WTC11 (cell line): ENCODE results near the gene OPCML. TPM values are rescaled to one million over a fixed set of nuclear protein-coding genes. Genes with fewer than 3 reads are reported as not detected.
A peak's percentile ranks its signal among the peaks of the same experiment; 100 is the strongest.

Experiments
- ATAC-seq: fragments of 200-7000 bp; cut with Tn5 transposase; 2 replicates; pipeline ENCODE4 v1.10.0; 2021; ENCODE audit warnings: mild to moderate bottlenecking, moderate library complexity
- CTCF ChIA-PET: fragments of 300-600 bp; sonication (Branson Sonifier 250); formaldehyde crosslinking; loops from one replicate; lab custom pipeline; 2021; ENCODE audit warnings: antibody characterized with exemption; lab: Charles Lee
- POLR2A ChIA-PET: fragments of 350-600 bp; sonication (Branson Sonifier 250); formaldehyde crosslinking; loops from one replicate; lab custom pipeline; 2021; ENCODE audit warnings: antibody characterized with exemption; lab: Charles Lee
- DNase-seq: peaks from one replicate; pipeline ENCODE4 v3.0.0; 2021; ENCODE audit warnings: low spot score
- H3K27ac Mint-ChIP-seq: 2 replicates; pipeline ENCODE4 v1.8.0; 2021; ENCODE audit warnings: mixed read lengths
- H3K27me3 Mint-ChIP-seq: 2 replicates; pipeline ENCODE4 v1.8.0; 2021; ENCODE audit warnings: low read depth, mild to moderate bottlenecking, moderate library complexity, mixed read lengths
- H3K36me3 Mint-ChIP-seq: 2 replicates; pipeline ENCODE4 v1.8.0; 2021; ENCODE audit warnings: mixed read lengths
- H3K4me1 Mint-ChIP-seq: 2 replicates; pipeline ENCODE4 v1.8.0; 2022; ENCODE audit warnings: mixed read lengths
- H3K4me3 Mint-ChIP-seq: 2 replicates; pipeline ENCODE4 v1.8.0; 2021; ENCODE audit warnings: mild to moderate bottlenecking, moderate library complexity, mixed read lengths
- H3K9me3 Mint-ChIP-seq: 2 replicates; pipeline ENCODE4 v1.8.0; 2021; ENCODE audit warnings: mixed read lengths
- CTCF ChIP-seq: fragments of 200-600 bp; IDR thresholded peaks from 2 replicates; pipeline ENCODE4 v1.8.0; 2022; ENCODE audit warnings: antibody characterized with exemption
- ERG ChIP-seq: fragments of 250-450 bp; sonication (Bioruptor Pico); IDR thresholded peaks from 2 replicates; pipeline ENCODE4 v1.8.0; 2021; ENCODE audit warnings: mild to moderate bottlenecking
- ESRRA ChIP-seq: sonication (generic); formaldehyde crosslinking; IDR thresholded peaks from 2 replicates; pipeline ENCODE4 v1.8.1; 2022; ENCODE audit warnings: mild to moderate bottlenecking, missing genetic modification reagents, borderline replicate concordance
- ETV6 ChIP-seq: sonication (generic); formaldehyde crosslinking; IDR thresholded peaks from 2 replicates; pipeline ENCODE4 v1.8.1; 2022; ENCODE audit warnings: mild to moderate bottlenecking, missing genetic modification reagents
- FOXP1 ChIP-seq: sonication (generic); formaldehyde crosslinking; IDR thresholded peaks from 2 replicates; pipeline ENCODE4 v1.8.0; 2022; ENCODE audit warnings: missing genetic modification reagents, mild to moderate bottlenecking, moderate library complexity, borderline replicate concordance
- GTF2I ChIP-seq: fragments of 250-450 bp; sonication (Bioruptor Pico); conservative IDR thresholded peaks from 2 replicates; pipeline ENCODE4 v1.4.0; 2021; ENCODE audit warnings: mild to moderate bottlenecking
- KAT7 ChIP-seq: sonication (generic); formaldehyde crosslinking; IDR thresholded peaks from 2 replicates; pipeline ENCODE4 v1.8.1; 2023; ENCODE audit warnings: missing genetic modification reagents, mild to moderate bottlenecking, borderline replicate concordance
- MXD4 ChIP-seq: fragments of 250-450 bp; sonication (Bioruptor Pico); IDR thresholded peaks from 2 replicates; pipeline ENCODE4 v1.8.0; 2021; ENCODE audit warnings: mild to moderate bottlenecking, moderate library complexity, borderline replicate concordance
- SP1 ChIP-seq: sonication (generic); formaldehyde crosslinking; conservative IDR thresholded peaks from 2 replicates; pipeline ENCODE4 v1.8.1; 2022; ENCODE audit warnings: missing genetic modification reagents
- TEAD4 ChIP-seq: sonication (generic); formaldehyde crosslinking; IDR thresholded peaks from 2 replicates; pipeline ENCODE4 v1.8.0; 2022; ENCODE audit warnings: mild to moderate bottlenecking, missing genetic modification reagents
- ZNF281 ChIP-seq: sonication (generic); formaldehyde crosslinking; IDR thresholded peaks from 2 replicates; pipeline ENCODE4 v1.8.0; 2023; ENCODE audit warnings: mild to moderate bottlenecking, missing genetic modification reagents
- ZNF317 ChIP-seq: sonication (generic); formaldehyde crosslinking; IDR thresholded peaks from 2 replicates; pipeline ENCODE4 v1.8.1; 2023; ENCODE audit warnings: low read depth, mild to moderate bottlenecking, moderate library complexity, missing genetic modification reagents, borderline replicate concordance
- ZNF396 ChIP-seq: fragments of 250-450 bp; sonication (Bioruptor Pico); IDR thresholded peaks from 2 replicates; pipeline ENCODE4 v1.8.0; 2021; ENCODE audit warnings: mild to moderate bottlenecking, moderate library complexity, borderline replicate concordance
- ZNF416 ChIP-seq: fragments of 250-450 bp; sonication (Bioruptor Pico); IDR thresholded peaks from 2 replicates; pipeline ENCODE4 v1.9.0; 2021; ENCODE audit warnings: mild to moderate bottlenecking, inconsistent platforms
- ZNF423 ChIP-seq: fragments of 250-450 bp; sonication (Bioruptor Pico); IDR thresholded peaks from 2 replicates; pipeline ENCODE4 v2.1.2; 2022; ENCODE audit warnings: mild to moderate bottlenecking, moderate library complexity
- ZNF425 ChIP-seq: fragments of 250-450 bp; sonication (Bioruptor Pico); conservative IDR thresholded peaks from 2 replicates; pipeline ENCODE4 v1.9.0; 2021; ENCODE audit warnings: mild to moderate bottlenecking
- ZNF671 ChIP-seq: fragments of 250-450 bp; sonication (Bioruptor Pico); IDR thresholded peaks from 2 replicates; pipeline ENCODE4 v1.8.0; 2021; ENCODE audit warnings: mild to moderate bottlenecking
- ZSCAN18 ChIP-seq: fragments of 250-450 bp; sonication (Bioruptor Pico); IDR thresholded peaks from 2 replicates; pipeline ENCODE4 v2.1.2; 2022; ENCODE audit warnings: mild to moderate bottlenecking, moderate library complexity
- total RNA-seq: library from RNA; stranded (reverse); gene quantifications from 3 replicates; pipeline ENCODE4 v1.2.3, GENCODE V29; 2021

OPCML gene
- total RNA-seq, 1 experiment from 2014 or later: 1.5 TPM

- ATAC-seq: no peak
- ChIA-PET POLR2A (no interaction called here), CTCF (interaction anchor here (1.0 to 1.3 kb wide), 2 partner anchors 338 to 488 kb away, joined by 3 read pairs; no protein-coding TSS in a partner anchor)
- Mint-ChIP-seq H3K4me1 (peaks cover 41% of the 10 kb centered on the region), H3K9me3 (no peaks in the 10 kb centered on the region), H3K27me3 (no peaks in the 10 kb centered on the region), H3K27ac (no peak overlapping the region), H3K36me3 (no peaks in the 10 kb centered on the region), H3K4me3 (no peak overlapping the region)
- DNase-seq: no peak
- TF ChIP-seq SP1 (no peak), ZNF317 (no peak), ZNF416 (CRISPR knock-in tag) (no peak), FOXP1 (CRISPR knock-in tag) (no peak), ZNF423 (no peak), ZSCAN18 (CRISPR knock-in tag) (no peak), TEAD4 (no peak), ERG (CRISPR knock-in tag) (no peak), KAT7 (CRISPR knock-in tag) (no peak), CTCF (no peak), ZNF671 (CRISPR knock-in tag) (no peak), ZNF396 (CRISPR knock-in tag) (no peak), ZNF281 (CRISPR knock-in tag) (no peak), ZNF425 (CRISPR knock-in tag) (no peak), ESRRA (no peak), GTF2I (CRISPR knock-in tag) (no peak)
Measured at GRCh38 chr11:132452616-132453015, 1079.7 kb downstream of the OPCML start.

GRCh38 chr11:132451942-132452601 lies 1080.2 kb downstream of the OPCML start:
- no peak for DNase-seq
- TF ChIP-seq ETV6 (CRISPR knock-in tag): peak; percentile 90
- no peak for TF ChIP-seq MXD4 (CRISPR knock-in tag)
- Mint-ChIP-seq H3K4me1 (peaks cover 39% of the 10 kb centered on the region), H3K9me3 (no peaks in the 10 kb centered on the region), H3K36me3 (no peaks in the 10 kb centered on the region), H3K27me3 (no peaks in the 10 kb centered on the region), H3K4me3 (no peak overlapping the region), H3K27ac (peak overlapping the region; percentile 66)
- CTCF ChIA-PET: interaction anchor here (0.8 to 1.3 kb wide), 3 partner anchors 338 to 612 kb away, joined by 3 to 4 read pairs (median 3); no protein-coding TSS in a partner anchor
- POLR2A ChIA-PET: no interaction called here
- ATAC-seq: peak; percentile 55
